Cerebellar nuclear complex (tissue), 1 donor: ENCODE data around the gene ARVCF.
A peak's percentile ranks its signal among the peaks of the same experiment; 100 is the strongest.

Experiments
- DNase-seq, 2 experiments: peaks; one replicate each; lab custom pipeline; 2025; lab: John Stamatoyannopoulos, UW

The ARVCF gene, protein sequence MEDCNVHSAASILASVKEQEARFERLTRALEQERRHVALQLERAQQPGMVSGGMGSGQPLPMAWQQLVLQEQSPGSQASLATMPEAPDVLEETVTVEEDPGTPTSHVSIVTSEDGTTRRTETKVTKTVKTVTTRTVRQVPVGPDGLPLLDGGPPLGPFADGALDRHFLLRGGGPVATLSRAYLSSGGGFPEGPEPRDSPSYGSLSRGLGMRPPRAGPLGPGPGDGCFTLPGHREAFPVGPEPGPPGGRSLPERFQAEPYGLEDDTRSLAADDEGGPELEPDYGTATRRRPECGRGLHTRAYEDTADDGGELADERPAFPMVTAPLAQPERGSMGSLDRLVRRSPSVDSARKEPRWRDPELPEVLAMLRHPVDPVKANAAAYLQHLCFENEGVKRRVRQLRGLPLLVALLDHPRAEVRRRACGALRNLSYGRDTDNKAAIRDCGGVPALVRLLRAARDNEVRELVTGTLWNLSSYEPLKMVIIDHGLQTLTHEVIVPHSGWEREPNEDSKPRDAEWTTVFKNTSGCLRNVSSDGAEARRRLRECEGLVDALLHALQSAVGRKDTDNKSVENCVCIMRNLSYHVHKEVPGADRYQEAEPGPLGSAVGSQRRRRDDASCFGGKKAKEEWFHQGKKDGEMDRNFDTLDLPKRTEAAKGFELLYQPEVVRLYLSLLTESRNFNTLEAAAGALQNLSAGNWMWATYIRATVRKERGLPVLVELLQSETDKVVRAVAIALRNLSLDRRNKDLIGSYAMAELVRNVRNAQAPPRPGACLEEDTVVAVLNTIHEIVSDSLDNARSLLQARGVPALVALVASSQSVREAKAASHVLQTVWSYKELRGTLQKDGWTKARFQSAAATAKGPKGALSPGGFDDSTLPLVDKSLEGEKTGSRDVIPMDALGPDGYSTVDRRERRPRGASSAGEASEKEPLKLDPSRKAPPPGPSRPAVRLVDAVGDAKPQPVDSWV

DNA sequence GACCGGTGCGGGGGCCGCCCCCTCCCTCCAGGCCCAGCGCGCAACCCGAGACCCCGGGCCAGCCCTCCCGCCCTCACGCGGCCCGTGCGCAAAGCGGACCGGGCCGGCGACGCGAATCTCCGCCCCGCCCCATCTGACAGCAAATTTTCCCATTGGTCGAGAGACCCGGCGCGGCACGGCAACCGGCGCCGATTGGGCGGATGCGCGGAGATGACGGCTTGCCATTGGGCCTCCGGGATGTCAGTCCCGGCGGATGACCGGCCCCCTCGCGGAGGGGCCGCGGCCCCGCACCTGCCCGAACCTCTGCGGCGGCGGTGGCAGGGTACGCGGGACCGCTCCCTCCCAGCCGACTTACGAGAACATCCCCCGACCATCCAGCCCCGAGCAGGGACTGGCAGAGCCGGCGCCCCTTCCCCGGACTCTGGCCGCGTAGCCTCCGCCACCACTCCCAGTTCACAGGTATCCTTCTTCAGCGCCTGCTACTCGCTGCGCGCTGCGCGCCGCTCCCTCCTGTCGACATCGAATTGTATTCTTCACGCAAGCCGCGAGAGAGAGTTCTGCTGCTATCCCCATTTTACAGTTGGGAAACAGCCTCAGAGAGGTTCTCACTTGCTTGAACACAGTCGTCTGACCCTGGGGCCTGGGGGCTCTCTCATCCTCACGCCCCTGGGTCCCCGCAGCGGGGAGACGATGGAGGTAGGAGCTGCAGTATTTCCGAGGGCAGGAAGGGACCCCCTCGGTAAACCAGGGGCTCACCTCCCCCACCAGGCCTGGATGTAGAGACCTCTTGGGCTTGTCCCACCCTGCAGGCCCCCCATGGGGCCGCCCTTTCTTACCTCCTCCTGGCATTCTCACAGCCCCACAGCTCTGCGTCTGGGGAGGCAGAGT, at the start of gene ARVCF:
Gene ARVCF (minus strand): TSS at position 90 of the 888 bp plus-strand sequence. CDS start 26,029 bp downstream, outside the sequence.
- peak in 1 of 2 experiments; percentile 81 for DNase-seq

DNA sequence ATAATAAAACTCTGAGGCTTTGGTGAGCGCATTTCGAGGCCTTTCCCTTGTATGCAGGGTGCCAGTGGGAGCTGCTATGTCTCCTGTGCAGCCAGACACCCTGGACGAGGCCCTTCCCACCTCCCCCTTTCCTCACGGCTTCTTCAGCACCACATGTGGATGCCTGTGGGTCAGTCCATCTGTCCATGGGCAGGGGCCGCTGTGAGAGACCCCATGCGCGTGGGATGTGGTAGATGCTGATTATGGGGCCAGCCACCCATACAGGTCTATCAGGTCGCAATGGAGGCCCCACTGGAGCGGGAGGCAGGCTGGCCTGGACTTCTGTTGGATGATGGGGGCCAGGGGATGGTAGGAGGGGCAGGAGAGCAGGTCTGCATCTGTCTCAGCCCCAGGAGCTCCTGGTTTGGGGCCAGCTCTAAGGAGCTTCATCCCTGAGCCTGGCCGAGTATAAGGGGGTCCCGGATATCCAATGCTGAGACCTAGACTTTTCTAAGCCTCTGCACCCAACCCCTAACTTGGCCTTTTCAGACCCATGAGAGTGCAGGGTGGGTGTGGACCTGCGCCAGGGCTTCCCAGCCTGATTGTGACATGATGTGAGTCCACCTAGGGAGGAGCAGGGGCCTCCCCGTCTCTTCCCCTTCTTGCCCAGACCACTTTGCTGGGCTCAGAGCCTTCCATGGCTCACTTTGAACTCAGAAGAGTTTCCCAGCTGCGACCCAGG, 49.4 kb upstream of the ARVCF start:
- no peak for DNase-seq

DNA sequence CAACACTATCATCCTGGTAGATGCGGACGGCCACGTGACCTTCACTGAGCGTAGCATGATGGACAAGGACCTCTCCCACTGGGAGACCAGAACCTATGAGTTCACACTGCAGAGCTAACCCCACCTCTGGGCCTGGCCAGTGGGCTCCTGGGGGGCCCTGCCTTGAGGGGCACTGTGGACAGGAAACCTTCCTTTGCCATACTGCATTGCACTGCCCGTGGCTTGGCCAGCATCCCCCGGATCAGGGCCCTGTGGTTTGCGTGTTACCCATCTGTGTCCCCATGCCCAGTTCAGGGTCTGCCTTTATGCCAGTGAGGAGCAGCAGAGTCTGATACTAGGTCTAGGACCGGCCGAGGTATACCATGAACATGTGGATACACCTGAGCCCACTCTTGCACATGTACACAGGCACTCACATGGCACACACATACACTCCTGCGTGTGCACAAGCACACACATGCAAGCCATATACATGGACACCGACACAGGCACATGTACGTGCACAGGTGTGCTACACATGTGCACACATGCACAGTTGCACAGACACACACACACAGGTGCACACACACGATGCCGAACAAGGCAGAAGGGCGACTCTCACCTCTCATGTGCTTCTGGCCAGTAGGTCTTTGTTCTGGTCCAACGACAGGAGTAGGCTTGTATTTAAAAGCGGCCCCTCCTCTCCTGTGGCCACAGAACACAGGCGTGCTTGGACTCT, 48.1 kb upstream of the ARVCF start:
- no peak for DNase-seq

DNA sequence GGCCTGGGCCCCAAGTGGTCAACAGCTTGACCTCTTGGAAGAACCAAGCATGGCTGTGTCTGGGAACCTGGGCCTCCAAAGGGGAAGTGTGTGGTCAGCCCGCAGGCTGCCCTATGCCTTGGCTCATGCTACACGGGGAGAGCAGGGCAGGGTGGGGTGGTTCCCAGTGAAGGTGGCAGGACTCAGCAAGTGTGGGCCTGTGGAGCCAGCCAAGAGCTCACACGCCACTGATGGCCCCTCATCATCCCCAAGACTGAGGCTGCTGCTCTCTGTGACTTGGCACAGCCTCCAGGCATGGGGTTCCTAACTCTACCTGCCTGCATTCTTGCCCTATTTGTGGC, 47.5 kb upstream of the ARVCF start:
- no peak for DNase-seq

DNA sequence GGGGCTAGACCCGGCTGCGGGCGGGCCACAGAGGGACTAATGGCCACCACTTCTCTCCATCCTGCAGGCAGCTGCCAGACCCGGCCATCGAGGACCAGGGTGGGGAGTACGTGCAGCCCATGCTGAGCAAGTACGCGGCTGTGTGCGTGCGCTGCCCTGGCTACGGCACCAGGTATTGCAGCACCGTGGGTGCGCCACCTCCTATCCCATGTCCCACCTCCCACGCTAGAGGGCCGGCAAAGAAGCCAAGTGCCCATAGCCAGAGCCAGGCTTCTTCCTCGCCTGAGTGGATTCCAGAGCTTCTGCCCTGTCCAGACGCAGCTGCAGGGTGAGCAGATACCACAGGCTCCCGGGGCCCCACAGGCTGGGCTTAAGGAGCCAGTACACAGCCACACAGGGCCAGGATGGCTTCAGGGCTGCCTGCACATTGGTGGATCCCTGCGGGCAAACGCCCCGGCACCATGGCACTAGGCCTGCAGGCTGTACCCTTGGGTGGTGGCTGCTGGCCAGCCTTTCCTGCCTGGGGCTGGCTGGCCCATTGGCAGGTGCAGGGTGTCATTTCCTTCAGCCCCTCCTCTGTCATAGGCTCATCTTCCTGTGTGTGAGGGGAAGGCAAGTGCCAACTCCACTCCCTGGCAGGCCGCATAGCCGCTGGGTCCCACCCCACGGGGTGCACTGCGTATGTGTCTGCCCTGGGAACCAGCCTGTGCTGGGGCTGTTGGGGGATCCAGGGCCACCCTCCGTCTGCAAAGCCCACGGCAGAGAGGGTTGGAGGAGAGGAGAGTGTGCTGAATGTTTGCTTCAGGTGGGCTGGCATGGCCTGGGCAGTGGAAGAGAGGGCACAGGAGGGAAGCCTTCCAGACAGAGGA, 46.9 kb upstream of the ARVCF start:
- no peak for DNase-seq

DNA sequence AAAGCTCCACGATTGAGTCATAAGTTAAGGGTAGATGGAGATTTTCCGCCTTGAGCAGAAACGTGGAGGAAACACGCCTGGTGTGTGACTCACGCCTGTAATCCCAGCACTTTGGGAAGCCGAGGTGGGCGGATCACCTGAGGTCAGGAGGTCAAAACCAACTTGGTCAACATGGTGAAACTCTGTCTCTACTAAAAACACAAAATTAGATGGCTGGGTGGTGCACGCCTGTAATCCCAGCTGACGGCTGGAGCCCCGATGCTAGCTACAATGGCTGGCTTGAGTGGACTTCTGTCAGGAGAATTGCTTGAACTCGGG, 46.1 kb upstream of the ARVCF start:
- no peak for DNase-seq

DNA sequence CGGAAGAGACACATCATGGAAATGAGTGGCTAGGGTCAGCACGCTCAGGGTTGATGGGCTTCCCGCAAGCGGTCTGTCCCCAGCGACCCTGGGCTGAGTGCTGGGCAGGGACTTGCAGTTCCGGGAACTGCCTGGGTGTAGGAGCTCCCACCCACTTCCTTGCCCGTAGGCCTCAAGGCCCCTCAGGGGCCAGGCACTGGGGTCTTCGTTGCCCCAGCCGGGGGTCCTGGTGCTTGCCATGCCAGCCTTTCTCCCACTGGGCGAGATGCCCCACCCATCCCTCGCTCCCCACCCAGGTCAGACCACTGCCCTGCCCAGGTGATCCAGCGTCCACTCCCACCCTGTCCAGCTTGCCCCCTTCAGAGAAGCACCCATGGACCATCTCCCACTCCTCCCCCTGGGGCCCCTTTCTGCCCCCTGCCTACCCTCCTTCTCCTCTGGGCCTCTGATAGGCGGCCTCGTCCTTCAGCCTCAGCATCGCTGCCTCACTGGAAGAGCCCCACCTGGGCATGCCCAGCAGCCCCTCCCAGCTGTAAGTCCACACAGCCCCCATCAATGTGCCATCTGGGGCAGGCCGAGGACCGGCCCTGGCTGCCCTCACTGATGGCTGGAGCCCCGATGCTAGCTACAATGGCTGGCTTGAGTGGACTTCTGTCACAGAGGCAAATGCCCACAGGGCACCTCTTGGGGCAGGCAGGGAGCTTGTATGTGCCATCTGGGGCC, 45.6 kb upstream of the ARVCF start:
- DNase-seq: no peak

DNA sequence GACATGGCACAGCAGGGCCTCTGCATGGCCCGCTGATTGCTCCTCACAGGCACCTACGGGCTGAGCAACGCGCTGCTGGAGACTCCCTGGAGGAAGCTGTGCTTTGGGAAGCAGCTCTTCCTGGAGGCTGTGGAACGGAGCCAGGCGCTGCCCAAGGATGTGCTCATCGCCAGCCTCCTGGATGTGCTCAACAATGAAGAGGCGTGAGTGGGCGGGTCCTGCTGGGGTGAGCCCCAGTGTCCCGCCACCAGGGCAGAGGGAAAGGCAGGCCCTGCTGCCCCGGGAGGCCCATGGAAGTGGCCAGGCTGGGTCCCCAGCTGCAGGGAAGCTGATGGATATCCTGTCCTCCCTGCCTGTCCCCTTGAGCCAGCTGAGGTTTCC, 44.8 kb upstream of the ARVCF start:
- DNase-seq: no peak

DNA sequence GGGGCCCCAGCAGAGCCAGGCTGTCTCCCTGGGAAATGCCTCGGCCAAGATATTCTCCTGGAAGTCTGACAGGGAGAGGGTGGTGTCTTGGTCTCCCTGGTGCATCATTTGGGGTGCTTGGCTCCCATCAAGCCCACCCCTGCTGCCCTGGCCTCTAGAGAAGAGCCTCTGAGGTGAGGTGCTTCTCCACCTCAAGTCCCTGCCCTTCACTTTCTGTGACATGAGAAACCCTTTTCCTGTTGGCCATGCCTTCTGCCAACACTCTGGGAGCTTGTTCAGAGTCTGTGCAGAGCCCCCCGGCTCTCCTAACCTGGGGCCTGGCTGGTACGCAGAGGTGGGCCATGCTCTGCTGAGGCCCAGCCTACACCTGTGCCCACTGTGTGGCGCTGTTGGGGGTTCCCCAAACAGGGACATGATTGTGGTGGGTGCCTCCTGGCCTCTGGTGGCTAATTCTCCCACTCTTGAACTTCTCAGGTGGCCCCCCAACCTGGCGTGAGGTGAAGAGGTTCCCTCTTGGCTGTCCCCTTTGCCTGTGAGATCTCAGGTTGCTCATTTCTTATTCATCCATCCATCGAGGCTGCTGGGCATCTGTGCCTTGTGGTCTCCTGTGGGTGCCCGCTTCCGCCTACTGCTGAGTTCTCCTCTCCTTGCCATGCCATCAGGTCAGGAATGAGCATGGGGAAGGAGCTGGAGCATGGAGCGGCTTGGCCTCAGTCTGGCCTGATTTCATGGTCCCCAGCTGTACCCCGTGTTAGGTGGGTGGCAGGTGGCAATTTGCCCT, 44.3 kb upstream of the ARVCF start:
- DNase-seq: no peak

DNA sequence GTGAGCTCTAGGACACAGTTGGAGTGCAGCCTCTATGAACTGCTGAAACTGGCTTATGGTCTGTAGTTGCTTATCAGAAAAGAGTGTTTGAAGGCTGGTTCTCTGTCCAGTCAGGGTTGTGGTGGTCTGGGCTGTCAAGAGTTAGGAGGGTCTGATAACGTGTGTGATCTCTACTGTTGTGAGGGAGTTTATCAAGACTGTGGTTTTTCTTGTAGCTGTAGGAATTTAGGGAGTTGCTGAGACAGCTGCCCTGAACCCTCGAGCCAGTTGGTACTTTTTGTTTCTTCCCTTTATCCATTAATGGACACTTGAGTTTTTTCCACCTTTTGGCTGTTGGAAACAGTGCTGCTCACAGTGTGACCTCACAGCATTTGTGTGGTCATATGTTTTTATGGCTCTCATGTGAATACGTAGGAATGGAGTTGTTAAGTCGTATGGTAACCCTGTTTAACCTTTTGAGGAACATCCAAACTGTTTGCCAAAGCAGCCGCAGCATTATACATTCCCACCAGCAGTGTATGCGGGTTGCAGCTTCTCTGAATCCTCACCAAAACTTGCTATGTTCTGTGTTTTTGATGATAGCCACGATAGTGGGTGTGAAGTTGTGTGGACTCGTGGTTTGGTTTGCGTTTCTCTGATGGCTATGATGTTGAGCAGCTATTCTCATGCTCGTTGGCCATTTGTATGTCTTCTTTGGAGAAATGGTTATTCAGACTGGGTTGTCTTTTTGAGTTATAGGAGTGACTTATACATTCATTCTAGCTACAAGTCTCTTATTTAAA, 42.6 kb upstream of the ARVCF start:
- DNase-seq: no peak

DNA sequence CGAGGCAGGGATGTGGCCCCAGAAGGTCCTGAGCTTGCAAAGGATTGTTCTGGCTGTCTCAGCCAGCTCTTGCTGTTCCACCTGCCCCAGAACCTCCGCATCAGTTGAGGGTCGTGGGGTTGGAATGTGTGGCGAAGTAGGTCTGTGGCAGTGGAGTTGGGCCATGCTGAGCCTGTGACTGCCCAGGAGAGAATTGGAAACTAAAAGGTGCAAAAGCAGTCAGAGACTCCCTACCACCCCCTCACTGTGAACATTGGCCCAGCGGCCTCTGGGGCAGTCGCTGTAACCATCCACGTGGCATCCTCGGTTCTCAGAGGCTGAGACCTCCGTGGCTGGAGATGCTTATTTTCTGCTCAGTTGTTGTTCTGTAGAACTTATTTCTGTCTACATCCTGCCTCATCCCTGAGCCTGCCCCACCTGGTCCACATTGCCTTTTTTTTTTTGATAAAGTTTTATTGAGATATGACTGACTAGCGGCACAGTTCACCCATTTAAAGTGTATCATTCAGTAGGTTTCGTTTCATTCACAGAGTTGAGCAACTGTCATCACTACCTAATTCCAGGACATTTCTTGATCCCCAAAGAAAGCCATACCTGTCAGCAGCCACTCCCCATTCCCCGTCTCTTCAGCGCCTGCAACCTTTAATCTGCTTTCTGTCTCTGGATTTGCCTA, 41.1 kb upstream of the ARVCF start:
- no peak for DNase-seq

DNA sequence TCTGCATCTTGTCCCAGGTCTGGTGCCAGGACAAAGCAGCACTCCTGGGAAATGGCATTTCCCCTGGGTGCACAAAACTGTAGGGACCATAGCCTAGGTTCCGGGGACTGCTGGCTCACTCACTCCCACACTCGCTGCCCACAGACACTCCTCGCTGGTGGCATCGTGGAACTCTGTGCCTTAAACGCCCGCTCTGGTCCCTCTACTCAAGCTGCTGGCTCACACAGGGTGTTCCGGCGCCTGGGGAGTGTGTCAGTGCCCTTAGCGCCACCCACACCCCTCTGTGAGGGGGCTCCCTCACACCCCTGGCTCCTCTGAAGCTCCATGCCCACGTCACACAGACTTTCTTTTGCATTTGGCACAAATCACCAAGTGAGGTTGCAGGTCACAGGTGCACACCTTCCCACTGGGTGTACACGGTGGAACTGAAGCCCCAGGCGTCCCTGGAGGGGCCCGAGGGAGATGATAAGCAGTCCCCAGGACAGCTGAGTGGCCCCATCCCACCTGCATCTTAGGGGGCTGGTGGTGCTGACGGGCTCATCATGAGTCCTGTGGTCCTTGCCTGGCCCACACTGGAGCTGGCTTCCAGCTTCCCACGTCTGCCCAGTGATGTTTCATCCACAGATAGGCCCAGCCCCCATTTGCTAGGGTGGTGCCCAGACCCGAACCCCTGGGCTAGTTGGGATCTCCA, 40.2 kb upstream of the ARVCF start:
- DNase-seq: no peak

DNA sequence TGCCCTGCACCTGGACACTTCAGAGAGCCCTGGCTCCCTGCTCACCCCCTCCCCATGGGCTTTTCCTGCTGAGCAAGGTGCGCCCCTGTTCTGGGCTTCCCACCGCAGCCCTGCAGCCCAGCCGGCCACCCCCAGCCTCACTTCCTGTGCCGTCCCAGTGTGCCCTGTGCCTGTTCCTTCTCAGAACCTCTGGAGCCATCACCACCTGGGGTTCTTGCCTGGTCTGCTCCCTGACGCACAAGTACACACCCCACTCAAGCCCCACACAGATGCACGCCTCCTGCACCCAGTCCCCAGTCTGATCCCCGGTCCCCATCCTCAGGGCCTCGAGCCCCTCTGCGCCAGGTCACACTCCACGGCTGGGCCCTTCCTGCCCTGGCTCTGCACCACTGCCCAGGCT, 39.5 kb upstream of the ARVCF start:
- DNase-seq: no peak

DNA sequence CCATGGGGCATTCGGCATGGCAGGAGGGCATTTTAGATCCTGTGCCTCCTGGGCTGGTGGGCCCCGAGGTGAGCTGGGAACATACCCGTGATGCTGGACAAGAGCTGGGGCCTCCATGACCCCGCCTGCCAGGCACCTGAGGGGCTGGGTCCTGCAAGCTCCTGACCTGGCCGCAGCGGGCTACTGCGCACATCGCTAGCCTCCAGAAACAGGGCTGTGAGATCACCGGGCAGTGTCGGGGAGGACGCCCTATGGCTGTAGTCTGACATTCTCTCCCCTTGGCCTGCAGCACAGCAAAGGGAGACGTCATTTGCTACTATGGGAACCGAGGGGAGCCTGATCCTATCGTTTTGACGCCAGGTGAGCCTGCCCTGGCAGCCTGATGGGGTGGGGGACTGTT, 39.0 kb upstream of the ARVCF start:
- no peak for DNase-seq

DNA sequence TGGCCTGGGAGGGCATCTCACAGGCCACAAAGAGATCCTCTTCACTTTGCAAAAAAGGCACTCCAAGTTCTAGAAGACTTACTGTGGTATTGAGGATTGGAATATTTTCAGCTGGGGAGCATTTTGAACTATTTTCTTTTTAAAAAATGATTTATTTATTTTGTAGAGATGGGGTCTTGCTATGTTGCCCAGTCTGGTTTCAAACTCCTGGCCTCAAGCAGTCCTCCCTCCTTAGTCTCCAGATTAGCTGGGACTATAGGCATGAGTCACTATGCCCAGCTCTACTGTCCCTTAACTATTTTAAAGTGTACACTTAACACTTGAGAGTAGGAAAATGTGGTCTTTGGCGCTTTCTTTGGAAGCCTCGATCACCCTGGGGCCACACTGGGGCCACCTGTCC, 38.5 kb upstream of the ARVCF start:
- DNase-seq: no peak

DNA sequence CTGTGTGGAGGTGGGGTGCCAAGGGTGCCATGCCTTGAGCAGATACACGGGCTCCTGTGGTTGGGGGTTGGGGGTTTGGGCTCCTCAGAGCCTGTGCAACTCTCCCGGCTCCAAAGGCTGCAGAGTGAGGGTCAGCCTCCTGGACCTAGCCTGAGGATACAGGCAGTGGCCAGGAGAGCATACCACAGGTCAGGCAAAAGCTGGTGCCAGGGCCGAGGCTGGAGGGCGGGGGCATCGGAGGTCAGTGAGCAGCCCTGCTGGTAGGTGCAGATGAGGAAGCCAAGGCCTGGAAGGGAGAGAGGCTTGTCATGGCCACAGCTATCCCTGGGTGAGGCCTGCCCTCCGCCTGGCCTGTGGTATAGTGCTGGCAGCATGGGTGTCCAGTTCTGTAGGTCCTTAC, 37.9 kb upstream of the ARVCF start:
- DNase-seq: no peak

DNA sequence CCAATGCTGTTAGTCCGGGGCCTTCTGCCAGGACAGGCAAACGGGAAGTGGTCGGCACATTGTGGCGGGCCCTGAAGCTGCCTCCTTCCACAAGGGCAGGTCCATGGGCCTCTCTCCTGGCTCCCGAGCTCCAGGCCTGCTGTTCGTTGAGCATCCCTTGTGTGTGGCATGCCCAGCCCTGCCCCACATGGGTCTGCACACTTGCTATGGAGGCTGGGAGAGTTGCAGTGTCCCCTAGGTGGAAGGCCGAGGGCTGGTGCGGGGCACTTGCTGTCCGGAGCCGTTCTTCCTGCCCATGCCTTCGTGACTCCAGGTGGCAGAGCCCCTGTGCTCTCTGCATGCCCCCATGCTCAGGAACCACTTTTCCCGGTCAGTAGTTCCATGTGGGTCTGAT, 37.4 kb upstream of the ARVCF start:
- no peak for DNase-seq
